ENCODE results near the gene CRABP2.

CRABP2 gene

GRCh38 chr1:156666862-156667609 is 38.3 kb downstream of the CRABP2 start:
- no peak for DNase-seq

DNA sequence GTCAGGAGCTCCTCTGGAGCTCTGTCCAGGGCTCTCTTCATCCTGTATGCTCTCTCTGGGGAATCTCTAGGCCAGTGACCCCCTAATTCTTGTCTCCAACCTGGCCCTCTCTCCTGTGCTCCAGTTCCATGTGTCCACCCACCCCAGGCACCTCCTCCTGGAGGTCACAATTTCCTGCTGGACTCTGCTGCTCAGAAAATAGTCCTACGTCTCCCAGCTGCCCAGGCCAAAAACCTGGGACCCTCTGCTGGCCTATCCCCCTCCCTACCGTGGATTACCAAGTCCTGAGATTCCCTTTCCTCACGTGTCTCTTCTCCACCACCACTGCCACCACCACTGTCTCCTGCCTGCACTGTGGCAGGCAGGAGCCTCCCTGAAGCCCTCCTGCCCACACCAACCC is 39.8 kb downstream of the CRABP2 start:
- DNase-seq = no peak

- DNase-seq = no peak
Measured at GRCh38 chr1:156664767-156665411, 40.5 kb downstream of the CRABP2 start.

GRCh38 chr1:156664046-156664766 is 41.2 kb downstream of the CRABP2 start:
- no peak for DNase-seq

DNA sequence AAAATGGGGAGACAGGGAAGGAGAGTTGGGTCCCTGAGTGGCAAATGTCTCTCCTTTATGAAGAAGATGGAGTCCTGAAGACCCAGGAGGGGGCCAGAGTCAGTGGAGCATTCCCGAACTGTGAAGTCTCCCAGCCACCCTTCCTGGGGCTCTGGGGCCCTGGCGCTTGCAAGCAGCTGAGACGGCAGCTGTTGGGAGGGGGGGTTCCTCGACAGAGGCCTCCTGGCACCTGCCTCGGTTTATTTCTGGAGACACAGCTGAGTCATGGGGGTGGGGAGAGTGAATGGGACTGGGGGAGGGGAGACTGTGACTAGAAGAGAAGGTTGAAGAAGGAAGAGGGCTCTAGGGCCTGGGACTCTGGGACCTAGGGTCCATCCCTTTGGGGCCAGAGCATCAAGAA is 42.2 kb downstream of the CRABP2 start:
- no peak for DNase-seq

DNA sequence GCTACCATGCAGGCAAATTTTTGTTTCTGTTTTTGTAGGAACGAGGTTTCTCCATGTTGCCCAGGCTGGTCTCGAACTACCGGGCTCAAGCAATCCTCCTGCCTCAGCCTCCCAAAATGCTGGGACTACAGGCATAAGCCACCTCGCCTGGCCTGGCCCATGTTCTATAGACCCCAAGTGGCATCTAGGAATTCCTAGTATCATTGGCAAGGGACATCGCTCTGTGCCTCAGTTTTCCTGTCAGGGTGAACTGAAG is 42.7 kb downstream of the CRABP2 start:
- DNase-seq = no peak

- no peak for DNase-seq
Measured at GRCh38 chr1:156662005-156662799, 43.2 kb downstream of the CRABP2 start.

DNA sequence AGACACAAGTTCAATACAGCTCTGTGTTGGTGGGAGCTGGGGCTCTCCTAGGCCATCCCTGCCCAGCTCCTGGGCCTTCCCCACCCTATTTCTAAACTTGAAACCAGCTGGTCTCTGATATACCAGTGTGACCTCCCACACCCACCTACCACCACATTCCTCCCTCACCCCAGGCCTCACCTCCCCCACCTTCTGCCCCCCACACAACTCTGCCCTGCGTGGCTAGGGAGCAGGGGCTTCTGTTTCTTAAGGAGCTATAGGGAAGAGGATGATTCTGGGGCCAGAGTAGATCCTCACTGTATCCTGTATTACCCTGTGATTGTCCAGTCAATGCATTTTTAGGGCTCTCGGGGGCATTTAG is 44.7 kb downstream of the CRABP2 start:
- DNase-seq = no peak

GRCh38 chr1:156659988-156660751 is 45.2 kb downstream of the CRABP2 start:
- peak; percentile 95 for DNase-seq

DNA sequence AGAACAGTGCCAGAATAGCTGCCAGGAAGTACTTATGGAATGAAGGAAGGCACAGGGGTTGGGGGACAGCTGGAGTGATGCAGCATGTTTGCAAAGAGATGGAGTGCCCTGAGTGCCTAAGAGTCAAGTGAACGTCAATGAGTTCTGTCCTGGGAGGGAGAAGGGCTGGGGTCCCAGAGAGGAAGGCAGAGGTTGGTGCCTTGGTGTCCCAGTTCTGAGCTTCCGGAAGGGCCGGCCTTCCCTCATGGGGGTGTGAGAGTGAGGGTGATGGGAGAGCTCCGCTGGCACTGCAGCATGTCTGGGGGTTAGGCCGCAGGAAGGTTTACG is 45.8 kb downstream of the CRABP2 start:
- DNase-seq = no peak

DNA sequence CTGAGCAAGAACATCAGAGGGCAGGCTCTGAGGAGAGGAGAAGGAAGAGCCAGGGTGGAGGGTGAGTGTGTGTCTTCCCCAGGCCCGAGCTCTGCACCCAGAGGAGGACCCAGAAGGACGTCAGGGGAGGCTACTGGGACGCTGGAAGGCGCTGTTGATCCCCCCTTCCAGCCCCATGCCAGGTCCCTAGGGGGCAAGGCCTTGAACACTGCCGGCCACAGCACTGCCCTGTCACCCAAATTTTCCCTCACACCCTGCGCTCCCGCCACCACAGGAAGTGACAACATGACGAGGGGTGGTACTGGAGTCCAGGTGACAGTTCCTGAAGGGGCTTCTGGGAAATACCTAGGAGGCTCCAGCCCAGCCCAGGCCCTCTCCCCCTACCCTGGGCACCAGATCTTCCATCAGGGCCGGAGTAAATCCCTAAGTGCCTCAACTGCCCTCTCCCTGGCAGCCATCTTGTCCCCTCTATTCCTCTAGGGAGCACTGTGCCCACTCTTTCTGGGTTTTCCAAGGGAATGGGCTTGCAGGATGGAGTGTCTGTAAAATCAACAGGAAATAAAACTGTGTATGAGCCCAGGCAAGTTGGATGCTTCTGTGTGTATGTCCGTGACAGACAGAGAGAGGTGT is 46.3 kb downstream of the CRABP2 start:
- DNase-seq = no peak

DNA sequence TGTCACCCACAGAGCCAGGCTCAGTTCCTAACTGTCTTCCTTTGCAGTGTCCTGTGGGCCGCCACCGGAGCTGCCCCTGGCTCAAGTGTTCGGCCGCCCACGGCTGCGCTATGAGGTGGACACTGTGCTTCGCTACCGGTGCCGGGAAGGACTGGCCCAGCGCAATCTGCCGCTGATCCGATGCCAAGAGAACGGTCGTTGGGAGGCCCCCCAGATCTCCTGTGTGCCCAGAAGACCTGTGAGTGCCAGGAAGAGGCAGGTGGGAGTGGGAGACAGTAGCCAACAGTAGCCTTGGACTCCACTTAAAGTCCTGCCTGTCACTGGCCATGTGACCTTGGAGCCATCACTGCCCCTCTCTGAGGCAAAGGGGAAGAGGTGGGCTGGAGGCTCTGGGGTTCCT is 46.9 kb downstream of the CRABP2 start:
- no peak for DNase-seq

DNA sequence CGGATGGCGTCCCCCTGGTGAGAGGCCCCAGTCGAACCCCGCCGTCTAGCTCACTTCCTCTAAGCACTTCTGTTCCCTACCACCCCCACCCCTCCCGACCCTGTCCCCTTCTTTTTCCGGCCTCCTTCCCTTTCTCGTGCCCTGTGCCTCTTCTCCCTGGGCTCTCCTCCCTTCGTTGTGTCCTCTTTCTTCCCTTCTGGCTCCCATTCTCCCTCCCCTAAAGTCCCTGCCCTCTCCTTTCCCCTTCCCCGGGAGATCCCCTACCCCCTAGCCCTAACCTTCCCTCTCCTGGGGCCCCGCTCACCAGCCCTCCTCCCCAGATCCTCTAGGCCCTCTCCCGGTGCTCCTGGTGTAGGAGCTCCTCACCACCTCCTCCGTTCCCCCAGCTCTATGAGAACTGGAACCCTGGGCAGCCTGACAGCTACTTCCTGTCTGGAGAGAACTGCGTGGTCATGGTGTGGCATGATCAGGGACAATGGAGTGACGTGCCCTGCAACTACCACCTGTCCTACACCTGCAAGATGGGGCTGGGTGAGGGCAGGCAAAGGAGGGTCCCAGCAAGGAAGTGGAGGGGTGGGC is 47.6 kb downstream of the CRABP2 start:
- no peak for DNase-seq

DNA sequence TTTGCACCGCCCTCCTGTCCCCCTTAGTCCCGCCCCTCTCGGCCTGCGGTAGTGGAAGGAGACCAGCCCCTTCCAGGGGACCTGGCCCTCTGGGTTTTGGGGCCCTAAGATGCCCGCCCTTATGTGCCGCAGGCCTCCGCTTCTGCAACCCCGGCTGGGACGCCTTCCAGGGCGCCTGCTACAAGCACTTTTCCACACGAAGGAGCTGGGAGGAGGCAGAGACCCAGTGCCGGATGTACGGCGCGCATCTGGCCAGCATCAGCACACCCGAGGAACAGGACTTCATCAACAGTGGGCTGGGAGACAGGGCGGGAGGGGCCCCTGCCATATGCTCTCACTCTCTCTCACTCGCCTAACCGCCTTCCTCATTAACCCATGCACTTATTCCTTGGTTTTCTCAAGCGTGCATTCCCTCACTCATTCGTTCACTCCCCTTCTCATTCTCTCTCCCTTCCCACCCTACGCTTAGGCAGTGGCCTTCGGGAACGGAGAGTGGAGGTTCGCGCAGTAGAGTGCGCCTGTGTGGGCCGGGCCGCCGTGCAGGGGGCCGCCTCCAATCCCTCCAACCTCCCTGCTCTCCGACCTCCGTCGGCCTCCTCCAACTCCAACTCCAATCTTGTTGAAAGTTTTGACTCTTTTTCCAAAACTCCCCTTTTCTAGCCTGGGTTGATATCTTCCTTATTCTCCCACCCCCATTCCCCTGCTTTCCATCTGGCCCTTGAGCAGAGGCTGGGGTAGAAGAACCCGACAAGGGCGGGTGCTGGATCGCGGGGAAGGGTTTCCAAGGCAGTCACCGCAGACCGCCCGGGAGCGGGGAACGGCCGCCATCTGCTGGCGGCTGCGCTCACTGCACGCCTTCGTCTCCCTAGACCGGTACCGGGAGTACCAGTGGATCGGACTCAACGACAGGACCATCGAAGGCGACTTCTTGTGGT is 48.3 kb downstream of the CRABP2 start:
- DNase-seq = peak; percentile 35

- no peak for DNase-seq
Measured at GRCh38 chr1:156655904-156656516, 49.4 kb downstream of the CRABP2 start.

GRCh38 chr1:156655151-156655903 is 50.1 kb downstream of the CRABP2 start:
- no peak for DNase-seq

DNA sequence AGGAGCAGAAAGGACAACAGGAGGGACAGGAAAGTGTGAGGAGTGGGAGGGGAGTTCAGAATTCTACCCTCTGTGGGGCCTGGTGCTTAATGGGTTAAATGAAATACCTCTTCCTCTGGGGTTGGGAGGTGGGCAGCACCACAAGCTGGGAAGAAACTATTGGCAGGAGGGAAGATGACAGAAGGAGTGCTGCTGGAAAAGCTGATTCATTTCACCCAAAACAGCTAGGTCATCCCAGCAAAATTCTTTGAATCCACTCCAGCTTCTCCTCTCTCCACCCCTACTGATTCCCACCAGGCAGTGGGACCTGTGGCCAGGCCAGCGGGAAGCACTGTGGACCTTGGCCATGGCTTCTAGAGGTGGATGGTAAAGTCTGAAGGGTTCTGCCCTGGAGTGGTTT is 50.7 kb downstream of the CRABP2 start:
- peak; percentile 51 for DNase-seq

GRCh38 chr1:156652992-156653355 is 52.4 kb downstream of the CRABP2 start:
- no peak for DNase-seq

DNA sequence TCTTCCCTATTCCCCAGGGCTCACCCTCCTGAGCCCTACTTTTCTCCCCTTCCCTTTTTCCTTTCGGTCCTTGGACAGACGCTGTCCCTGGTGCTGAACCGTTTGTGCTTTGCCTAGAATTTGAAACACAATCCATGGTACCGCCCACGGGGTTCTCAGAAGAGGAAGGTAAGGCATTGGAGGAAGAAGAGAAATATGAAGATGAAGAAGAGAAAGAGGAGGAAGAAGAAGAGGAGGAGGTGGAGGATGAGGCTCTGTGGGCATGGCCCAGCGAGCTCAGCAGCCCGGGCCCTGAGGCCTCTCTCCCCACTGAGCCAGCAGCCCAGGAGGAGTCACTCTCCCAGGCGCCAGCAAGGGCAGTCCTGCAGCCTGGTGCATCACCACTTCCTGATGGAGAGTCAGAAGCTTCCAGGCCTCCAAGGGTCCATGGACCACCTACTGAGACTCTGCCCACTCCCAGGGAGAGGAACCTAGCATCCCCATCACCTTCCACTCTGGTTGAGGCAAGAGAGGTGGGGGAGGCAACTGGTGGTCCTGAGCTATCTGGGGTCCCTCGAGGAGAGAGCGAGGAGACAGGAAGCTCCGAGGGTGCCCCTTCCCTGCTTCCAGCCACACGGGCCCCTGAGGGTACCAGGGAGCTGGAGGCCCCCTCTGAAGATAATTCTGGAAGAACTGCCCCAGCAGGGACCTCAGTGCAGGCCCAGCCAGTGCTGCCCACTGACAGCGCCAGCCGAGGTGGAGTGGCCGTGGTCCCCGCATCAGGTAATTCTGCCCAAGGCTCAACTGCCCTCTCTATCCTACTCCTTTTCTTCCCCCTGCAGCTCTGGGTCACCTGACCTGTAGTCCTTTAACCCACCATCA is 53.0 kb downstream of the CRABP2 start:
- DNase-seq = no peak

Data from NCI-H226 (cell line).